Hepatocyte (in vitro differentiated cells): ENCODE data around the gene RAD51AP2.

Experiments
- EZH2 ChIP-seq: fragments of 200-600 bp; sonication (generic); IDR thresholded peaks from 2 replicates; pipeline ENCODE4 v1.6.1; 2016; ENCODE audit warnings: antibody characterized with exemption, mild to moderate bottlenecking, borderline replicate concordance
- EZH2phosphoT487 ChIP-seq: fragments of 200-600 bp; sonication (generic); IDR thresholded peaks from one replicate; pipeline ENCODE4 v1.6.1; 2018; ENCODE audit warnings: antibody characterized with exemption, mild to moderate bottlenecking, low read depth, moderate library complexity; ENCODE audit not compliant: unreplicated experiment, severe bottlenecking
- TF ChIP-seq, protein P1 (sequence below): fragments of 200-600 bp; sonication (generic); IDR thresholded peaks from 2 replicates; pipeline ENCODE4 v1.5.1; 2016; ENCODE audit warnings: antibody characterized with exemption, mild to moderate bottlenecking; ENCODE audit not compliant: poor library complexity

DNA sequence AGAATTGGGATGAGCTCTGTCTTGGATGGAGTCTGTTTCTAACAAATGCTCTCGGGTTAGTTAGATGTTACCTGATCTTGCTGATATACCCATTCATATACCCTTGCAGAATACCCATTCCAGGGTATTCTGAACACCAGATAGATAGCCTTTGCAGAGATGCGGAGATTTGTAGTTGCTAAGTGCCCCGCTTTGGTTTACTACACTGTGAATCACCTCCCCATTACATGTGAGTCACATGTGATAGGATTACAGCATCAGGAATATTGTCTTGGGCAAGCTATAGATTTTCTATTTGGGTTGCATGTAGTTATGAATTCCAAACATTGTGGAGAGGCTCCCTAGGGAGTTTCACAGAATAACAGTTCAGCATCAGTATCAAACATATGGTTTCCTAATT, 26.0 kb upstream of the RAD51AP2 start:
- TF ChIP-seq, protein P1, sequence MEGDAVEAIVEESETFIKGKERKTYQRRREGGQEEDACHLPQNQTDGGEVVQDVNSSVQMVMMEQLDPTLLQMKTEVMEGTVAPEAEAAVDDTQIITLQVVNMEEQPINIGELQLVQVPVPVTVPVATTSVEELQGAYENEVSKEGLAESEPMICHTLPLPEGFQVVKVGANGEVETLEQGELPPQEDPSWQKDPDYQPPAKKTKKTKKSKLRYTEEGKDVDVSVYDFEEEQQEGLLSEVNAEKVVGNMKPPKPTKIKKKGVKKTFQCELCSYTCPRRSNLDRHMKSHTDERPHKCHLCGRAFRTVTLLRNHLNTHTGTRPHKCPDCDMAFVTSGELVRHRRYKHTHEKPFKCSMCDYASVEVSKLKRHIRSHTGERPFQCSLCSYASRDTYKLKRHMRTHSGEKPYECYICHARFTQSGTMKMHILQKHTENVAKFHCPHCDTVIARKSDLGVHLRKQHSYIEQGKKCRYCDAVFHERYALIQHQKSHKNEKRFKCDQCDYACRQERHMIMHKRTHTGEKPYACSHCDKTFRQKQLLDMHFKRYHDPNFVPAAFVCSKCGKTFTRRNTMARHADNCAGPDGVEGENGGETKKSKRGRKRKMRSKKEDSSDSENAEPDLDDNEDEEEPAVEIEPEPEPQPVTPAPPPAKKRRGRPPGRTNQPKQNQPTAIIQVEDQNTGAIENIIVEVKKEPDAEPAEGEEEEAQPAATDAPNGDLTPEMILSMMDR, result no peak
- no peak for TF ChIP-seq EZH2phosphoT487
- no peak for TF ChIP-seq EZH2
